Activated CD4-positive, alpha-beta T cell treated with anti-CD3 and anti-CD28 coated beads for 36 hours (primary cell): ENCODE measurements around the gene FAM200A. TPM values are rescaled to one million over a fixed set of nuclear protein-coding genes. Genes with fewer than 3 reads are reported as not detected.
"Not testable (repeated sequence)": the region's sequence is repeated elsewhere in the genome, so short reads cannot be mapped to it uniquely, and the experiment has no call there.

ENCODE experiments used
- ATAC-seq: fragments of 200-7000 bp; cut with Tn5 transposase; one replicate; pipeline ENCODE4 v1.10.0; 2021; ENCODE audit warnings: mild to moderate bottlenecking, moderate library complexity
- CTCF ChIA-PET: fragments of 350-600 bp; sonication (Branson Sonifier 250); formaldehyde crosslinking; loops from one replicate; lab custom pipeline; 2021; ENCODE audit warnings: antibody characterized with exemption; lab: Charles Lee
- POLR2A ChIA-PET: fragments of 350-600 bp; sonication (Branson Sonifier 250); formaldehyde crosslinking; loops from one replicate; lab custom pipeline; 2021; ENCODE audit warnings: antibody characterized with exemption, inconsistent platforms; lab: Charles Lee
- DNase-seq: peaks from one replicate; pipeline ENCODE4 v3.0.0-alpha.2; 2020
- H3K27ac Mint-ChIP-seq: one replicate; pipeline ENCODE4 v1.8.0; 2021; ENCODE audit warnings: mixed read lengths
- H3K27me3 Mint-ChIP-seq: one replicate; pipeline ENCODE4 v1.8.0; 2021; ENCODE audit warnings: mixed read lengths
- H3K36me3 Mint-ChIP-seq: one replicate; pipeline ENCODE4 v1.8.0; 2021; ENCODE audit warnings: low read depth, mixed read lengths
- H3K4me1 Mint-ChIP-seq: one replicate; pipeline ENCODE4 v1.8.0; 2021; ENCODE audit warnings: mixed read lengths
- H3K4me3 Mint-ChIP-seq: one replicate; pipeline ENCODE4 v1.8.0; 2021; ENCODE audit warnings: mild to moderate bottlenecking, moderate library complexity, mixed read lengths
- H3K9me3 Mint-ChIP-seq: one replicate; pipeline ENCODE4 v1.8.0; 2021; ENCODE audit warnings: low read depth, mixed read lengths
- intact Hi-C, 2 experiments: fragments of 100-400 bp; cut with DNase I in 1 of 2; cut with micrococcal nuclease in 1 of 2; formaldehyde crosslinking; loops; one replicate each; pipeline versions ENCODE4 v1.14.2 to v1.15.1; 2022 to 2024; cut with DNase I, micrococcal nuclease
- total RNA-seq, 2 experiments: library from RNA; stranded (reverse); gene quantifications; one replicate each; pipeline ENCODE4 v1.2.3, GENCODE V29; 2021

Gene FAM200A
- total RNA-seq = 1 to 10 TPM; 4.9 to 5.5 TPM

- CTCF ChIA-PET = no interaction called here
- H3K36me3 Mint-ChIP-seq = peaks cover 36% of the 10 kb centered on the region
- ATAC-seq (peak; percentile 99), DNase-seq (peak; percentile 92)
- H3K4me3 Mint-ChIP-seq = peak within 1 kb of the TSS; percentile 75
- peaks cover 30% of the 10 kb centered on the region for H3K4me1 Mint-ChIP-seq
- H3K27me3 Mint-ChIP-seq = no peaks in the 10 kb centered on the region
- H3K9me3 Mint-ChIP-seq = peaks cover 8% of the 10 kb centered on the region
- POLR2A ChIA-PET = interaction anchor here (0.8 to 1.0 kb wide), 2 partner anchors 52 to 143 kb away, joined by 3 to 5 read pairs; partner anchors contain the start of genes BUD31 and ZNF394
- peak within 1 kb of the TSS; percentile 62 for H3K27ac Mint-ChIP-seq
- intact Hi-C loops = loop anchor here (1.0 to 2.0 kb wide), 5 partner anchors 48 to 463 kb away; partner anchors contain the start of genes ZKSCAN5 (in 2 of the 2), BUD31 (in 1 of the 2), PDAP1 (in 1 of the 2) and ZKSCAN1 (in 1 of the 2)
These were observed at the start of gene FAM200A for GRCh38 chr7:99551767-99552463. FAM200A (minus strand) TSS chr7:99552114; CDS start chr7:99548407, 3,707 bp downstream.

GRCh38 chr7:99599836-99600235, 47.9 kb upstream of the FAM200A start:
- Mint-ChIP-seq H3K4me3 (no peak overlapping the region), H3K27ac (no peak overlapping the region), H3K4me1 (no peaks in the 10 kb centered on the region), H3K36me3 (no peaks in the 10 kb centered on the region), H3K27me3 (no peaks in the 10 kb centered on the region), H3K9me3 (no peaks in the 10 kb centered on the region)
- CTCF ChIA-PET = no interaction called here
- ATAC-seq (no peak), DNase-seq (no peak)
- POLR2A ChIA-PET = no interaction called here
- intact Hi-C loops = no loop called here

- Mint-ChIP-seq H3K27me3 (no peaks in the 10 kb centered on the region), H3K27ac (no peak within 1 kb of the TSS), H3K9me3 (no peaks in the 10 kb centered on the region), H3K4me1 (no peaks in the 10 kb centered on the region), H3K36me3 (no peaks in the 10 kb centered on the region), H3K4me3 (no peak within 1 kb of the TSS)
- ATAC-seq = peak; percentile 10
- DNase-seq = peak; percentile 67
- intact Hi-C loops = no loop called here
- ChIA-PET POLR2A (interaction anchor here (0.6 kb wide), 1 partner anchor 579 kb away, joined by 3 read pairs; the partner anchor contains the start of gene GPC2), CTCF (interaction anchor here (0.5 to 1.0 kb wide), 2 partner anchors 17 to 40 kb away, joined by 3 read pairs; no protein-coding TSS in a partner anchor)
These were observed 46.0 kb upstream of the FAM200A start, which contains the start of gene TMEM225B for GRCh38 chr7:99597762-99598501. TMEM225B (plus strand) TSS chr7:99598267; CDS start chr7:99604389, 6,122 bp downstream.

- no peak for DNase-seq
- H3K27me3 Mint-ChIP-seq = no peaks in the 10 kb centered on the region
- no peak overlapping the region for H3K4me3 Mint-ChIP-seq
- intact Hi-C loops = no loop called here
- POLR2A ChIA-PET = no interaction called here
- CTCF ChIA-PET = no interaction called here
- H3K27ac Mint-ChIP-seq = no peak overlapping the region
- ATAC-seq = no peak
- no peaks in the 10 kb centered on the region for H3K36me3 Mint-ChIP-seq
- no peaks in the 10 kb centered on the region for H3K9me3 Mint-ChIP-seq
- no peaks in the 10 kb centered on the region for H3K4me1 Mint-ChIP-seq
These were observed 44.6 kb upstream of the FAM200A start for GRCh38 chr7:99596408-99596955.

- Mint-ChIP-seq H3K36me3 (no peaks in the 10 kb centered on the region), H3K27me3 (no peaks in the 10 kb centered on the region), H3K4me1 (no peaks in the 10 kb centered on the region), H3K4me3 (no peak overlapping the region), H3K9me3 (no peaks in the 10 kb centered on the region), H3K27ac (no peak overlapping the region)
- intact Hi-C loops = no loop called here
- DNase-seq = no peak
- ChIA-PET POLR2A (no interaction called here), CTCF (no interaction called here)
- peak; percentile 76 for ATAC-seq
These were observed 43.2 kb upstream of the FAM200A start for GRCh38 chr7:99594948-99595745.

- ATAC-seq (peak; percentile 41), DNase-seq (no peak)
- ChIA-PET CTCF (no interaction called here), POLR2A (no interaction called here)
- no peak overlapping the region for H3K4me3 Mint-ChIP-seq
- no peaks in the 10 kb centered on the region for H3K9me3 Mint-ChIP-seq
- no peaks in the 10 kb centered on the region for H3K36me3 Mint-ChIP-seq
- H3K4me1 Mint-ChIP-seq = no peaks in the 10 kb centered on the region
- intact Hi-C loops = no loop called here
- H3K27ac Mint-ChIP-seq = no peak overlapping the region
- H3K27me3 Mint-ChIP-seq = no peaks in the 10 kb centered on the region
These were observed 37.0 kb upstream of the FAM200A start for GRCh38 chr7:99588868-99589267.

- not testable (repeated sequence) for H3K36me3 Mint-ChIP-seq, DNase-seq, H3K9me3 Mint-ChIP-seq, H3K27me3 Mint-ChIP-seq, ATAC-seq
- H3K4me3 Mint-ChIP-seq = peak overlapping the region; percentile 70
- H3K4me1 Mint-ChIP-seq = peaks cover 19% of the 10 kb centered on the region
- ChIA-PET CTCF (interaction anchor here (0.6 to 1.4 kb wide), 5 partner anchors 17 to 1252 kb away, joined by 3 to 4 read pairs (median 3); partner anchors contain the start of gene TMEM225B), POLR2A (interaction anchor here (1.1 kb wide), 1 partner anchor 109 kb away, joined by 6 read pairs; no protein-coding TSS in a partner anchor)
- H3K27ac Mint-ChIP-seq = peak overlapping the region; percentile 73
- intact Hi-C loops = loop anchor here (1.0 to 2.0 kb wide), 2 partner anchors 36 to 109 kb away; partner anchors contain the start of genes ZSCAN25 (in 2 of the 2) and ZNF789 (in 1 of the 2)
These were observed 28.9 kb upstream of the FAM200A start for GRCh38 chr7:99580778-99581332.

GRCh38 chr7:99579956-99580777, 28.3 kb upstream of the FAM200A start:
- no peaks in the 10 kb centered on the region for H3K9me3 Mint-ChIP-seq
- H3K27me3 Mint-ChIP-seq = no peaks in the 10 kb centered on the region
- ChIA-PET CTCF (interaction anchor here (0.5 to 1.4 kb wide), 7 partner anchors 19 to 1251 kb away, joined by 3 to 4 read pairs (median 3); no protein-coding TSS in a partner anchor), POLR2A (interaction anchor here (1.1 kb wide), 1 partner anchor 109 kb away, joined by 6 read pairs; no protein-coding TSS in a partner anchor)
- intact Hi-C loops = loop anchor here (1.0 to 2.0 kb wide), 2 partner anchors 37 to 108 kb away; partner anchors contain the start of genes ZSCAN25 (in 2 of the 2) and ZNF789 (in 1 of the 2)
- peaks cover 19% of the 10 kb centered on the region for H3K4me1 Mint-ChIP-seq
- DNase-seq (peak; percentile 75), ATAC-seq (peak; percentile 78)
- no peaks in the 10 kb centered on the region for H3K36me3 Mint-ChIP-seq
- peak overlapping the region; percentile 70 for H3K4me3 Mint-ChIP-seq
- H3K27ac Mint-ChIP-seq = peak overlapping the region; percentile 73

GRCh38 chr7:99579281-99579955, 27.5 kb upstream of the FAM200A start:
- no peaks in the 10 kb centered on the region for H3K9me3 Mint-ChIP-seq
- no peak for ATAC-seq
- DNase-seq = no peak
- H3K4me3 Mint-ChIP-seq = peak overlapping the region; percentile 70
- ChIA-PET CTCF (interaction anchor here (0.6 to 1.4 kb wide), 3 partner anchors 20 to 677 kb away, joined by 3 read pairs; no protein-coding TSS in a partner anchor), POLR2A (no interaction called here)
- intact Hi-C loops = no loop called here
- no peak overlapping the region for H3K27ac Mint-ChIP-seq
- no peaks in the 10 kb centered on the region for H3K36me3 Mint-ChIP-seq
- H3K4me1 Mint-ChIP-seq = peaks cover 19% of the 10 kb centered on the region
- no peaks in the 10 kb centered on the region for H3K27me3 Mint-ChIP-seq
